Activated CD4-positive, alpha-beta T cell treated with anti-CD3 and anti-CD28 coated beads, Interleukin-2, amount 10 ng/mL, durations not matched to agents 24 days and 14 days (primary cell): ENCODE data around the gene LLCFC1. TPM values are rescaled to one million over a fixed set of nuclear protein-coding genes. Genes with fewer than 3 reads are reported as not detected.

Experiments
- DNase-seq: peaks from one replicate; pipeline ENCODE4 v3.0.0; 2022
- H3K27ac Mint-ChIP-seq: one replicate; pipeline ENCODE4 v1.8.0; 2022; ENCODE audit warnings: mild to moderate bottlenecking, mixed read lengths
- H3K27me3 Mint-ChIP-seq: one replicate; pipeline ENCODE4 v1.8.0; 2022; ENCODE audit warnings: mixed read lengths
- H3K36me3 Mint-ChIP-seq: one replicate; pipeline ENCODE4 v1.8.0; 2022; ENCODE audit warnings: low read depth, mild to moderate bottlenecking, mixed read lengths
- H3K4me1 Mint-ChIP-seq: one replicate; pipeline ENCODE4 v1.8.0; 2021; ENCODE audit warnings: mixed read lengths
- H3K4me3 Mint-ChIP-seq: one replicate; pipeline ENCODE4 v1.8.0; 2022; ENCODE audit warnings: mild to moderate bottlenecking, moderate library complexity, mixed read lengths
- H3K9me3 Mint-ChIP-seq: one replicate; pipeline ENCODE4 v1.8.0; 2021; ENCODE audit warnings: mixed read lengths
- intact Hi-C: fragments of 100-400 bp; cut with micrococcal nuclease; formaldehyde crosslinking; loops from one replicate; pipeline ENCODE4 v1.15.1; 2023
- total RNA-seq: library from RNA; stranded (reverse); gene quantifications from 2 replicates; pipeline ENCODE4 v1.2.3, GENCODE V29; 2022

Gene LLCFC1
- total RNA-seq, 1 donor from 2014 or later = not detected

DNA sequence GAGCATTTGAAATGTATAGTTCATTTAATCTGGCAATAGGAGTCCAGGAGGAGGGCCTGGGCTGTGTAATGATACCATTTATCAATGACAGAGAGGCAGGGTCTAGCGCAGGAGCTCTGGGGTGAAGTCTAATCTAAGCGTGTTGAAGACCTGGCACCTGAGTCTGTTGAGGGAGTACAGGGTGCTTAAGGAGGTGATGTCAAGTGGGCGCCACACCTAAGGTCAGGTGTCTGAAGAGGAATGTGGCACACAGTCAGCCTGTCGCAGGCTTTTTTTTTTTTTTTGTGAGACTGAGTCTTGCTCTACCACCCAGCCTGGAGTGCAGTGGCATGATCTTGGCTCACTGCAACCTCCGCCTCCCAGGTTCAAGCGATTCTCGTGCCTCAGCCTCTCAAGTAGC is 2.3 kb downstream of the LLCFC1 start:
- H3K27me3 Mint-ChIP-seq = no peaks in the 10 kb centered on the region
- DNase-seq = no peak
- H3K27ac Mint-ChIP-seq = no peak overlapping the region
- no peaks in the 10 kb centered on the region for H3K36me3 Mint-ChIP-seq
- intact Hi-C loops = no loop called here
- no peak overlapping the region for H3K4me3 Mint-ChIP-seq
- H3K4me1 Mint-ChIP-seq = no peaks in the 10 kb centered on the region
- no peaks in the 10 kb centered on the region for H3K9me3 Mint-ChIP-seq

DNA sequence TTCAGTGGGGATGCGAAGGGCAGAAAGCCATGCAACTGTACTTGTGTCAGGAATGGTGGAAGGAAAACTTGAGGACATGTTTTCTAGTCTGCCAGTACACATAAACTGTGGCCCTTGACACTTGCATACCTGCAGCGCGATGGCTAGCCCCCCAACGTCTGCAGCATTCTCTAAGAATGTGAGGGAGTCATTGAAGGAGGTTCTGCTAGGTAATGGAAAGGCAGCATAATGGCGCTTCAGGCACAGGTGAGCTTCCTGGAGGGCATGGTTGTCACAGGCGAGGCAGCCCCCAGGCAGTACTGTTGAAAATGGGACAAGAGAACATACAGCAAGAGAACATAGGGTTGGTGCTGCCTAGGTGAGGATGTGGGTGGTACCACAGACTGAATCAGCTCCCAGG is 3.5 kb downstream of the LLCFC1 start:
- intact Hi-C loops = no loop called here
- Mint-ChIP-seq H3K9me3 (no peaks in the 10 kb centered on the region), H3K4me3 (no peak overlapping the region), H3K36me3 (no peaks in the 10 kb centered on the region), H3K4me1 (no peaks in the 10 kb centered on the region), H3K27me3 (no peaks in the 10 kb centered on the region), H3K27ac (no peak overlapping the region)
- DNase-seq = no peak

DNA sequence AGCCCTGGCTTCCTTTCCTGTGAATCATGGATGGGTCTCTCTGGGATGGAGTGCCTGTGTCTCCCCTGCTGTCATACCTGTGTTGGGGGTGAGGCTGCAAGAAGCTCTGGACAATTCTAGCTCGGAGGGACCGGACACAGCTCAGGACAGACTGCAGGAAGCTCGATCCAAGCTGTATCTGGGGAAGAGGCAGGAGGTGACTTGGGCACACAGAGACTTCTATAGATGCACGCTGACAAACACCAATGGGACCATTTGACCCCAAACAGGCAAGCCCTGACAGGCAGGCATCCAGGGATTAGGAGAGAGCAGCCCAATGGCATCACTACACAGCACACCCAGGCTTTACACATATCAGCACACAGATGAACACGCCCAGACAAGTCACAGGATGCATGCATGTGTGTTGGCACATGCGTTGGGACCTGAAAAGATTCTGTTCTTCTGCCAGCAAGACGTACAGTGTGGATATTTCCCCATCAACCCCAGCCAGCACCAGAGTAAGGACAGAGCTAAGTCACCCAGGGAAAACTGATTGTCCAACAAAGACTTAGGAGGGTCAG is 4.5 kb downstream of the LLCFC1 start:
- H3K9me3 Mint-ChIP-seq = no peaks in the 10 kb centered on the region
- H3K27ac Mint-ChIP-seq = no peak overlapping the region
- H3K36me3 Mint-ChIP-seq = no peaks in the 10 kb centered on the region
- H3K27me3 Mint-ChIP-seq = peaks cover under 1% of the 10 kb centered on the region
- no peak overlapping the region for H3K4me3 Mint-ChIP-seq
- DNase-seq = no peak
- H3K4me1 Mint-ChIP-seq = no peaks in the 10 kb centered on the region
- intact Hi-C loops = no loop called here

DNA sequence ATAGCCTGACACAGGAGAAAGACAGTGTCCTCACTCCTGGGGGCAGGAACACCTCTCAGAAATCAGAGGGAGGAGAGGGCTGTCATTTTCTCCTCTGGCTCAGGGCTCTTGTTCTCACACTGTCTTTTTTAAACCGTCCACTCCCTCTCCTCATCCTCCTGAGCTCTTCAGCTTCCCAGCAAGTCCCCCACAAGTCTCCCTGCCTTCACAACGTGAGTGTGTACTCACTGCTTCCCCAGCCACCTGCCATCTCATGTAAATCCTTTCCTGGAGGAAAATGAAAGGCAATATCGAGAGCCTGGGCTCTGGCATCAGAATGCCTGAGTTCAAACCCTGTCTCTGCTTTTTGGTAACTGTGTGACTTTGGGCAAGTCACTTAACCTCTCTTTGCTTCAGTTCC is 5.7 kb downstream of the LLCFC1 start:
- Mint-ChIP-seq H3K27ac (no peak overlapping the region), H3K27me3 (peaks cover 3% of the 10 kb centered on the region), H3K4me1 (no peaks in the 10 kb centered on the region), H3K36me3 (no peaks in the 10 kb centered on the region), H3K9me3 (no peaks in the 10 kb centered on the region), H3K4me3 (no peak overlapping the region)
- no peak for DNase-seq
- intact Hi-C loops = no loop called here

DNA sequence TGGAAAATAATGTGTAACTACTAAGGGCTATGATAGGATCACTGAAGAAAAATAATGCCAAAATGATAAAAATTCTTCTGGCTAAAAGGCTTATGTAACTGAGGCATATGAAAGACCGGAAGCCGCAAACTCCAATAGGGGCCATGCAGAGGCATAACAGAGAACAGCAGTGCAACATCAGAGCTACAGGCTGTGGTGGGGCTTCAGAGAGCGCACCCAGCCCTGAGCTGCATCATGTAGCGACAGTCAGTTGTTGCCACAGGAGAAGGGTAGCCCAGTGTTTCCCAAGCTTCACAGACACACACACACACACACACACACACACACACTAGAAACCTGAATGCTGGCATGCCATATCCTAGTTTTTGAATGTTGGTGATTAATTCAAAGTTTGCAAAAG is 9.3 kb downstream of the LLCFC1 start:
- no peak for DNase-seq
- H3K4me1 Mint-ChIP-seq = no peaks in the 10 kb centered on the region
- intact Hi-C loops = no loop called here
- peaks cover 13% of the 10 kb centered on the region for H3K27me3 Mint-ChIP-seq
- no peak overlapping the region for H3K4me3 Mint-ChIP-seq
- H3K27ac Mint-ChIP-seq = no peak overlapping the region
- no peaks in the 10 kb centered on the region for H3K36me3 Mint-ChIP-seq
- H3K9me3 Mint-ChIP-seq = no peaks in the 10 kb centered on the region

DNA sequence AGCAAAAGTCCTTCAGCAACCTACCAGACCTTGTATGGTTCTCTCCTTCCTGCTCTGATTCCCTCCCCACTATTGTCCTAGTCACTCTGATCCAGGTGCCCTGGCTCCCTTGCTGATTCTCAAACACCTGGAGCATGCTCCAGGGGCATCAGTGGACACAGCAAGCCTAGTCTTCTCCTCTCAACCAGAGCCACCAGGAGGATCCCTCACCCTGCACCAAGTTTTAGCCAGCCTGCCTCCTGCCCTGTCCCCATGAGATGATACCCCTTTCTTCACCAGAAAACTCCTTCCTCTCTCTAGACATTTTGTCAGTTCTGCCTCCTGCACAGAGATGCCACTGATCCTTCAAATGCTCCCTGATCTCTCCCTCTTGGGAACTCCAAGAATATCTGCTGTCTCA is 11.0 kb downstream of the LLCFC1 start:
- intact Hi-C loops = no loop called here
- Mint-ChIP-seq H3K4me3 (no peak overlapping the region), H3K36me3 (no peaks in the 10 kb centered on the region), H3K9me3 (no peaks in the 10 kb centered on the region), H3K27ac (no peak overlapping the region), H3K27me3 (peaks cover 13% of the 10 kb centered on the region), H3K4me1 (no peaks in the 10 kb centered on the region)
- DNase-seq = no peak

DNA sequence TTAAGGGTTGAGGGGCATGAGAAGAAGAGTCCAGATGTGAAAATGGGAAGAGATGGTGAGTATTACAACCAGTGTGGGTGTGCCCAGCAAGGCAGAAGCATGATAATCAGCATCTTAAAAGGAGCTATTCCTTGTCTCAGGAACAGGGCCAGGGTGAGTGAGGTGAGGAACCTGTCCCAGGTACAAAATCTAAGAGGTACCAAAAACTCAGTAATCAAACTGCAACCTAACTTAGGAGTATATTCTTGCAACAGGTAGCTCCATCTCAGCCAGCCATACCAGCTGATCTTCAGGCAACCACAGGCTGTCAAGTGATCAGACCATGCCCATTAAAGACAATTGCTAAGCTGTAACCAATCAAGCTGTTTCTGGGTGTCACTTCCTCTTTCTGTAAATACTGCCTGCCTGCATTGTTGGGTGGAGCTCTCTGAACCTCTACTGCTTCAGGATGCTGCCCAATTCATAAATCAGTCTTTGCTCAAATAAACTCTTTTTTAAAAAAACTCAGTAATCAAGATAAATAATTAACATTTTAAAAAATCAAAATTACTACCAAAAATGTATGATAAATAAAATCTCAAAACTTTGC is 15.5 kb downstream of the LLCFC1 start:
- Mint-ChIP-seq H3K4me1 (no peaks in the 10 kb centered on the region), H3K36me3 (no peaks in the 10 kb centered on the region), H3K27ac (no peak overlapping the region), H3K4me3 (no peak overlapping the region), H3K9me3 (peaks cover 8% of the 10 kb centered on the region), H3K27me3 (peaks cover 27% of the 10 kb centered on the region)
- no peak for DNase-seq
- intact Hi-C loops = no loop called here

DNA sequence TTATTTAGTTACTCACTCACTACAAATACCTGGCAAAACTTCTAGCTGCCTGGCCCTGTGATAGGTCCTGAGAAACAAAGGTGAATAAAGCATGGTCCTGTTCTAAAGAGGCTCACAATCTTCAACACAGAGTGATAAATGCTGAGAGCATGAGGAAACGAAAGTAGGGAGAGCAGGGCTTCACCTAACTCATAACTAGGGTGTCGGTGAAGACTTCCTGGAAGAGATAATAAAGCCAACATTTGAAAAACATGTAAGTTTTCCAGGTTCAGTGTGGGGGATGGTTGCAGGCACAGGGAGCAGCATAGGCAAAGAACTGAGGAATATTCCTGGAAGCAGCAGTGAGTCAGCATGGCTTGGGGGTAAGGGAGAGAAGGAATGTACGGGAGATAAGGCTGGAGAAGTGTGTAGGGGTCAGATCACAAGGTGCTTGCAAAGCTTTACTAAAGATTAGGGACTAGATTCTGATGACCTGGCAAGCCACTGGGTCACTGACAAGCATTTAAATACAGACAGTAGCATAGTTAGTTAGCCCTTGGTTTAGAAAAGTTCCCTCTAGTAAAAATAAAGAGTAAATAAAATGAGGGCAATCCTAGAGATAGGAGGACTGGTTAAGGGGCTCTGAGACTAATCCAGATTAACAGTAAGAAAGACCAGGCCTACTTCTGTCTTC is 17.8 kb downstream of the LLCFC1 start:
- Mint-ChIP-seq H3K9me3 (peaks cover 8% of the 10 kb centered on the region), H3K36me3 (no peaks in the 10 kb centered on the region), H3K27ac (no peak overlapping the region), H3K4me3 (no peak overlapping the region), H3K27me3 (peaks cover 26% of the 10 kb centered on the region), H3K4me1 (no peaks in the 10 kb centered on the region)
- intact Hi-C loops = no loop called here
- DNase-seq = no peak

DNA sequence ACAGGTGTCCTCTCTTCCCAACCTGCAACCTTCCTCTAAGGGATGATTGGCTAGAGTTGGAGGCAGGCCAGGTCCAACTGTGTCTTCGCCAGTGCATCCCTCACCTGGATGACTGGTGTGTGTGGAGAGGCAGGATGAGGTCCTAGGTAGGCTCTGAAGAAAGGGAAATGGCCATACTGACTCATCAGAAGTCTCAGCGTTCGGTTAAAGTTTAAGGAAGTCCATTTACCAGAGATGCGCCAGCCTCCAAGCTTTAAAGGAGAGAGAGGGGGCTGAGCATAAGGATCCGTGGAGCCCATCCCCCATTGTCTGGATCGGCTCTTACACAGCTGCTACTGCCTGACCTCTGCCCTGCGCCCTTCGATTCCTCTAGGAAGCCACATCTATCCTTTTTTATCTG is 18.4 kb downstream of the LLCFC1 start:
- Mint-ChIP-seq H3K9me3 (peaks cover 8% of the 10 kb centered on the region), H3K36me3 (no peaks in the 10 kb centered on the region), H3K27ac (no peak overlapping the region), H3K4me1 (no peaks in the 10 kb centered on the region), H3K4me3 (no peak overlapping the region), H3K27me3 (peaks cover 24% of the 10 kb centered on the region)
- intact Hi-C loops = no loop called here
- DNase-seq = no peak

DNA sequence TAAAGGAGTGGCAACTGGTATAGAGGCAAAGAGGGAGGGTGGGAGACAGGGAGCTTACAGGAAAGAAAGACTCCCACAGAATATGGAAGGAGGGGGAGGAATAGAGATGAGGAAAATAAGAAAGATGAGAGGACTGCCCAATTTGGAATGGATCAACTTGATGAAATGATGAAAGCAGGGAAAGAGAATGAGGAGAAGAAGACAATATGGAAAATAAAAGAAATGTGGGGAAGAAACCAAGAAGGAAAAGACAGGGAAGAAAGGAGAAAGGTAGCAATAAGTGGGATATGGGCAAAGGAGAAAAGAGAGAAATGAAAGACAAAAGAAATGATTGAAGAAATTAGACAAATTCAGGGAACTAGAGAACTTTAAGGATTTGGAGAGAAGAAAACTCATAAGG is 19.9 kb downstream of the LLCFC1 start:
- intact Hi-C loops = no loop called here
- no peaks in the 10 kb centered on the region for H3K36me3 Mint-ChIP-seq

DNA sequence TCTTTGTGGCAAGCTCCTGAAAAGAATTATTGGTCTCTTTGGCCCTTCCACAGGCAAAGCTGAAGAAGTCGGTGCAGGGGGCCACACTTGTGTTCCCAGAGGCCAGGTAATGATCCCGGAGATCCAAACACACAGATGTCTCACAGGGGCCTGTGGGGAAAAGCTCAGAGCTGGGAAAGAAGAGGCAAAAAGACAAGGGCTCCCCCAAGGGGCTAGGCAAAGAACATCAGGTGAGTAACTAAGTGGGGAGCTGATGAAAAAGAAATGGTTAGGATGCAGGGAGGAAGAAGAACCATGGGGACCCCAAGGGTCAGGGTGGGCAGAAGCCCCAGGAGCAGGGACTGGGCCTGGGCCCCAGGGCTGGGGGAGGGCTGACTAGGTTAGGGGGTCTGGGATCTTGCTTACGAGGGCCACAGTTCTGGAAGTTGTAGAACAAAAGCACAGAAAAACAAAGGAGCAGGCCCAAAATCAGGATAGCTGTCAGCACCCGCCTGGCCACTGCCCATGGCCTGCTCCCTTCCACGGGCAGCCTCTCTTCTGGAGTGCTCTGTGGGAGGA is 21.8 kb downstream of the LLCFC1 start:
- no peaks in the 10 kb centered on the region for H3K36me3 Mint-ChIP-seq
- H3K27me3 Mint-ChIP-seq = peaks cover 24% of the 10 kb centered on the region
- no peak overlapping the region for H3K27ac Mint-ChIP-seq
- peaks cover 2% of the 10 kb centered on the region for H3K9me3 Mint-ChIP-seq
- peak; percentile 62 for DNase-seq
- intact Hi-C loops = no loop called here
- no peaks in the 10 kb centered on the region for H3K4me1 Mint-ChIP-seq
- H3K4me3 Mint-ChIP-seq = no peak overlapping the region

More for the DNA sequence above, 19.9 kb downstream of the LLCFC1 start:
- peaks cover 8% of the 10 kb centered on the region for H3K9me3 Mint-ChIP-seq
- H3K4me3 Mint-ChIP-seq = no peak overlapping the region
- DNase-seq = no peak
- H3K27ac Mint-ChIP-seq = no peak overlapping the region
- no peaks in the 10 kb centered on the region for H3K4me1 Mint-ChIP-seq
- H3K27me3 Mint-ChIP-seq = peaks cover 26% of the 10 kb centered on the region

DNA sequence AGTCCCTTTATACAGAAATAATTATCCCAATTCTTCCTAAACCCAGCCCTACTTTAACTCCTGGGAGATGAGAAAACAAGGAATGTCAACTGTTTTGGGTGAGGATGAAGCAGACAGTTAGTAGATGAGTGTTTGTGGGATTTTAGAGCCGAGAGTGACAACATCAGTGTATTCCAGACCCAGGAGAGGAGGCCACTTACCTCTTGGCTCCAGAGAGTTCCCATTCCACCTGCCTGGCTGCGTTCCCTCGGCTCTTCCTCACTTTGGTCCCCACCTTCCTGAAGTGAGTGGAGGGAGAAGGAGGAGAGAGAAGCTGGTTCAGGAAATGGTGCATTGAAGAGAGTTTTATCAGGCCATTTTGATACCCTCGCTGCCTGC is 22.3 kb downstream of the LLCFC1 start:
- H3K4me3 Mint-ChIP-seq = no peak overlapping the region
- no peaks in the 10 kb centered on the region for H3K4me1 Mint-ChIP-seq
- intact Hi-C loops = no loop called here
- DNase-seq = no peak
- H3K27me3 Mint-ChIP-seq = peaks cover 21% of the 10 kb centered on the region
- no peak overlapping the region for H3K27ac Mint-ChIP-seq
- no peaks in the 10 kb centered on the region for H3K36me3 Mint-ChIP-seq
- no peaks in the 10 kb centered on the region for H3K9me3 Mint-ChIP-seq

DNA sequence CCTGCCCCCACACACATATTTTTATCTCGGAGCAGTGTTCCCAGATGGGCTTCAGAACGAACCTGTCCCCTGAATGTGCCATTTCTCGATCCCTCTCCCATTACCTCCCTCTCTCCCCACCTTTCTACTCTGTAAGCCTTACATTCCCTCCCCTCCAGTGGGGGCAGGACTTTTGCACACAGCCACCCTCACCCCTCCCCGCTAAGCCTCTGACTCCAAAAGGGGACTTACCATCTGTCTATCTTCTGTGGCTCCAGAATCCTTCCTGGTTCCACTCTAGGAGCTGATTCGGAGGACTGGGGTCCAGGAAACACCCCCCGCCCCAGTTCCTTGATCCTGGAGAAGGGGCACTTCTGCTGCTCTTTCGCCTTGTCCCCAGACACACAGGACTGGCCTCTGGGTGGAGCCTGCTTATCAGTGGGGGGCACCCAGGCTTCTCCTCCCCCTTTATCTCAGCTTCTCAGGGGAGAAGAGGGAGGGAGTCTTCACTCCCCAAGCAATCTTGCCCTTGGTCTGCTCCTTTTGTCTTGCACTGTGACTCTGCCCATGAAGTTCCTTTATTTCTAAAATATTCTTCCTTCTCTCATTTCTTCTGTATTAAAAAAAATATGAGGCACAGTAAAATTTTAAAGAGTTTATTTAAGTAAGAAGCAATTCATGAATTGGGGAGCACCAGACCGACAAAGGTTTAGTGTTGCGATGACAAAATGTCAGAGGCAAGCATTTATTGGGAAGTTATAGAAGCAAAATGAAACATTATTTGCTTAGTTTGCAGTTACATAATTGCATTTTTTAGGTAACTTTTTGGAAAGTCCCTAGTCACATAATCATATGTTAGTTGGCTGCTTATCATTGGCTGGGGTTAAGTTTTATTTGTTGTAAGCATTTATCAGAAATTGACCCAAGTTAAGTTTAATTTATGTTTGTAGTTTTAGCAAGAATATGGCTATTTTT is 23.0 kb downstream of the LLCFC1 start, which contains the start of gene KEL:
Gene KEL (minus strand): TSS at position 391 of the 954 bp plus-strand sequence. CDS start 157 bp downstream, at position 234.
- H3K27ac Mint-ChIP-seq = no peak within 1 kb of the TSS
- H3K9me3 Mint-ChIP-seq = no peaks in the 10 kb centered on the region
- H3K27me3 Mint-ChIP-seq = peaks cover 21% of the 10 kb centered on the region
- H3K4me3 Mint-ChIP-seq = no peak within 1 kb of the TSS
- no peaks in the 10 kb centered on the region for H3K4me1 Mint-ChIP-seq
- intact Hi-C loops = no loop called here
- DNase-seq = no peak
- H3K36me3 Mint-ChIP-seq = no peaks in the 10 kb centered on the region

DNA sequence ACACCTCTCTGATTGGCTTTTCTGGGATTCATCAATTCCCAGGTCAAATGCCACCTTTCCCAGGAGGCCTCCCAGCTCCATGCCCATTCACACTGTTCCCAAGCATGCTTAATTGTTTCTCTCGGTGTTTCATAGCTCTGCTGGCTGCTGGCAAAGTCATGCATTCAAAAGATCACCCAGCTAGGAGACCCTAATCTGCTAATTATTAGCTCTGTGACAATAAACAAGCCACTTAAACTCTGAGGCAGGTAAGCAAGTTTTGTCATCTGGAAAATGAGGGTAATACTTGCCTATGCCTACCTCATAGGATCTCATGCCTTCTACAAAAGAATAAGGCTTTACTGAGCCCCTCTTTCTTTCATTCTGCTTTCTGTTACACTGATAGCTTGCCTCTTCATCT is 23.7 kb downstream of the LLCFC1 start:
- Mint-ChIP-seq H3K27me3 (peaks cover 21% of the 10 kb centered on the region), H3K4me1 (no peaks in the 10 kb centered on the region)
- intact Hi-C loops = no loop called here

More for the DNA sequence above, 23.7 kb downstream of the LLCFC1 start:
- Mint-ChIP-seq H3K36me3 (no peaks in the 10 kb centered on the region), H3K9me3 (no peaks in the 10 kb centered on the region), H3K27ac (no peak overlapping the region), H3K4me3 (no peak overlapping the region)
- no peak for DNase-seq
